GM18526 (cell line): ENCODE results near the gene BRINP2.

Source experiments
- POLR2A ChIP-seq: IDR thresholded peaks from 3 replicates; pipeline ENCODE4 v1.6.1; 2011; ENCODE audit not compliant: insufficient read length; ENCODE audit errors: extremely low read depth

BRINP2 gene

DNA sequence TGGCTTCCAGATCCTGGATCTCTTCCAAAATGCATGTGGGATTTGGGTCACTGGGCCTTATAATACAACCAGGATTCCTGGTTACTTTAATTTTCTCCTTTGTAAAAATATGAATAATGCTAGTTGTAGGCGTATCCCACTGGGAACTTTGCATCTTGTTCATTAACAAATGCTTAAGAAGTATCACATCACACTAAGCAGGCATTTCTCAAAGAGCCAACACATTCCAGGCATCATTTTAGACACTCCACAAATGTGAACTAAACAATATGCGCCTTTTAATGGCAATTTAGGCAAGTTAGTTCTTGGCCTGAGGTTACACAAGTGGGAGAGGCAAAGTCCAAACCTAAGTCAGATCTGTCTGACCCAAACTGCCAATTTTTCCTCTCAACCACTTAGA, 15.9 kb downstream of the BRINP2 start:
- no peak for TF ChIP-seq POLR2A

DNA sequence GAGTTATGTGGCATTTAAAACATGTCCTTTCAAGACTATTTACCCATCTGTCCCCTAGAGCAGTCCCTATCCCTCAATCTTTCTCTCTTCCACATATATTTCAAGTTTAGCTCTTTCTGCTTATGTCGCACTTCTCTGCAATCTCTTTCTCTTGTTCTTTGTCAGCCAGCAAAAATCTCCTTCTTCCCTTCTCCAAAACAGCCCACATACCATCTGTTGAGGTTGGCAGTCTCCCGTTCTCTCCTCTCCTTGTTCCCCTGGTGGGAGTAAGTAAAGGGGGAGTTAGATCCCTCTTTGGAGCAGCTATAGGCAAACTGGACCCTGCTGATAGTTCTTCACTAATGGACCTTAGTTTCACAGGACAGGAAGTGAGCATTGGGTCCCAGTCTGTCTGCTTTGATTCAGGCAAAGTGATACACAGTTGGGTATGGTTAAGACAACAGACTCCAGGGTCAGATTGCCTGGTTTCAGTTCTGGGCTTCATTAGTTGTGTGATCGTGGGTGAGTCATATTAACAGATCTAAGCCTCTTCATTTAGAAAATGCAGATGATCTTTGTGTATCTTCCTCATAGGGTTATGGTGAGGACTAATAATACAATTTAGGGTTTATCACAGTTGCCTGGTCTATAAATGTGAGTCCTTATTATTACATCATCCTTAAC, 19.7 kb downstream of the BRINP2 start:
- TF ChIP-seq POLR2A = no peak

DNA sequence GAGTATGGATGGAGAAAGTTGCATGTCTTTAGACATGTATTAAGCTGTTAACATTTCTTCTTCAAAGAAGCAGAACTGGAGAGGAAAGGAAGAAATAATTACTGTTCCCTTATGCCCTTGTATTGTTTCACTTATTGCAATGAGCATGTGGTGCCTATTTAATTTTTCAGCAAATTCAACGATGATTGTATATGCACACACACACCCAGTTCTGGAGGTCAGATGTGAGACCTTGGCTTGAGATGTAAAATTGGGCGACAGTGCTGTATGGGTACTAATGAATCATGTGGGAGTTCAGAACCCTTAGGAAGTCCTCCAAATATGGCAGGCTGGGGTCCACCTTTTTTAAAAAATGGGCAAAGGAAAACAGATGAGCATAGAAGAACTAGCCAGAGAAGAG, 27.5 kb downstream of the BRINP2 start:
- TF ChIP-seq POLR2A = no peak

DNA sequence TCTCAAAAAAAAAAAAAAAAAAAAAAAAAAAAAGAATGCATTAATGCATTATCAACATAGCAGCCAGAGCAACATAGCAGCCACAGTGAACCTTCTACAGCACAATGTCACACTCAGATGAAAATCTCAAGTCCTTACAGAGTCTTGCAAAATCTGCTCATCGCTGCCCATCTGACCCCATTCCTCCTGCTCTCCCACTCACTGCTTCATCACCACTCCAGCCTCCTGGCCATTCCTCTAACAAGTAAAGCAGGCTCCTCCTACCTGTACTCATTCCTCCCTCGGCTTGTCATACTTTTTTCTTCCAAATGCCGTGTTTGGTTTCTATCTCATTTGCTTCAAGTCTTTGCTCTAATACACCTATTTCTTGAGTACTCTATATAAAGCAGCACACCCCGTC, 29.5 kb downstream of the BRINP2 start:
- TF ChIP-seq POLR2A = no peak

DNA sequence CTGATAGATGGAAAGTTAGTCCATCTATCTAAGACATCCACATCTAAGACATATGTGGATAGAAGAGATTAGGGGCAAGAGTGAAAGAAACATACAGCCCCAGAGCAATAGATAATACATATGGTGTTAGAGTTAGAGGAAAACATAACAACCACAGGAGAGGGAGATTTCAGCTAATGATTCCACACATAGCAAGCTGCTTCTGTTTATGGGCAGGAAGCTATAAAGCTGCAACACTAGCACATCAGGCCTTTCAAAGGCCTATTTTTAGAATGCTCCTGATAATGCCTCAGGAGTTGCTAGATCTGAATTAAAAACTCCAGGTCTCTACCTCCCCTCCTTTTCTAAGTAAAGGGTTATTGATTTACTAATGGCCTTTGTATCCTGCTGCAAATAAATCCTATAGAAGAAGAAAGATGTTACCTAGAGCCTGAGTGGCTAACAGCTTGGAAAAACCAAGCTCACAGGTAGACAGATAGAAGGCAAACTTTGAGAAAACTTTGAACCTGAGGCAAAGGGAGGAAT, 36.1 kb downstream of the BRINP2 start:
- TF ChIP-seq POLR2A = no peak

DNA sequence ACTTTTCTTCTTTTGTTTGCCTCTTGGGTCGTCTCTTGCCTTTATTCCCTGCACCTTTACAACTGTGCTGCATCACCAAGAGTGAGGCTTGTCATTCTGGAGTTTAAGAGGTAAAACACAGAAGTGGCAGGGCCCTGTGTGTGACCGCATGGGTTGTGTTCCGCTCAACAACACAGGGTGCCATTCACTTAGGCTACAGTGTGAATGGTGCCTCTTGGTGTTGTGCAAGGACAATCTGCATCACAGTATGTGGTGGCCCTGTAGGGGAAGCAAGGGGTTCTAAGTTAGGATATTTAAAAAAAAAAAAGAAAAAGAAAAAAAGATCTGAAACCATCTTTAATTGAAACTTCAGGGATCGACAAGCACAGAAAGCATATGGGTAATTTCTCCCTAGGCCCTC, 38.2 kb downstream of the BRINP2 start:
- no peak for TF ChIP-seq POLR2A

DNA sequence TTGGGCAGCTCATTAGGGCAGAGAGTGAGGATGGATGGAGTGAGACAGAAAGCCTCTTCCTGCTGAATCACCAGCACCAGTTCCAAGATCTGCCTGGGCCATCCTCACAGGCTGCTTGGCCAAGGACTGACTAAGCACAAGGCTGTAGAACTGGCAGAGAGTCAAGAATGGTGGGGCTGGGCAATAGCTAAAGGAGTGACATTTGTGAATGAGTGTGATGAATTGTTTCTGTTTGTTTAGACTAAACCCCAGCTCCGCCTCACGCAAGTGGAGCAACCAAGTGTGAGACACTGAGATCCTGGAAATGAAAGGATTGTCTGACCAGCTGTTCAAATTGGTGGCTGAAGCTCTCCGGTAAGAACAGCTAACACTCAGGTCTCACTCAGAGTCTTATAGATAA, 38.6 kb downstream of the BRINP2 start:
- TF ChIP-seq POLR2A = no peak

DNA sequence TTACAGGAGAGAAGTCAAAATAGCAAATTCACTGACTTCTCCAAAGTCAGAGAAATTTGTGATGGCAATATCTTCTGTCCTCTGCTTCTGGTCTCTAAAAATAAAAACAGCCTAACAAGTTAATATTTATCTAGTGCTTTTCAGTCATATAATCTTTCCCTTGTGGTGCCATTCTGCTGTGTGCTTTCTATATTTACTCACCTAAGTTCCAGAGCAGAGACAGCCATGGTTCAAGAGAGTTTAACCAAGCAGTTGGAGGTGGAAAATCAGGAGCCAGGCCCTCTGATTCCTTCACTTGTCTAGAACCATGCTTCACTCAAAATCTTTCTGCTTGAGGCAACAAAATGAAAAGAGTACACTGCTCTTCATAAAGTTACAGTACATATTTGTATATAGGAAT, 39.3 kb downstream of the BRINP2 start:
- no peak for TF ChIP-seq POLR2A

DNA sequence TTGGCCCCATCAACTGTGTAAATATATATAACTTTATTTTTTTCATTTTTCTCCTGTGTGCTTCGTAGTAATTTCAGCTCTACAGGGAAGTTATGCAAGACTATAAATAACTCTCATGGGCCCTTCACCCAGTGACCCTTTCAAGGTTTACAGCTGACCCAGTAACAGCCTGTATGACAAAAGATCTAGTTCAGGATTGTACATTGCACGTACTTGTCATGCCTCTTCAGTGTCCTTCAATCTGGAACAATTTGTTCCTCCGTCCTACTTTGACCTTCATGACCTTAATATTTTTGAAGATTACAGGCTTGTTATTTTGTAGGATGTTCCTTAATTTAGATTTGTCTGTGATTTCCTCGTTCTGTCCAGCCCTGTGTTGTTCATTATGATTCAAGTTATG, 40.5 kb downstream of the BRINP2 start:
- TF ChIP-seq POLR2A = no peak

DNA sequence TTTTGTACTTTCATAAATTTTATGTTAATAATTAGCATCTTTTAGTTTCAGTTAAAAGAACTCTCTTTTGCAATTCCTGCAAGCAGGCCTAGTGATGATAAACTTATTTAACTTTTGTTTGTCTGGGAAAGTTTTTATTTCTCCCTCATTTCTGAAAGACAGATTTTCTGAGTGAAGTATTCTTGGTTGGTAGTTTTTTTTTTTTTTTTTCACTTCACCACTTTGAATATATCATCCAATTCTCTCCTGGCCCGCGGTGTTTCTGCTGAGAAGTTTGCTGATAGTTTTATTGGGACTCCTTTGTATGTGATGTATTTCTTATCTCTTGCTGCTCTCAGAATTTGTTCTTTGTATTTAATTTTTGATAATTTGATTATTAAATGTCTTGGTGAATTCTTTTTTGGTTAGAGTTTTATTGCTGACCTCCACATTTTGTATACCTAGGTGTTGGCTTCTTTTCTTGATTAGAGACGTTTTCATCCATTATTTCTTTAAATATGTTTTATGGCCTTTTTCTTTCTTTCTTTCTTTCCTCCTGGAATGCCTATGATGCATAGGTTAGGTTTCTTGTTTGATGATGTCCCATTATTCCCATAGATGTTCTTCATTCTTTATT, 45.9 kb downstream of the BRINP2 start:
- no peak for TF ChIP-seq POLR2A

DNA sequence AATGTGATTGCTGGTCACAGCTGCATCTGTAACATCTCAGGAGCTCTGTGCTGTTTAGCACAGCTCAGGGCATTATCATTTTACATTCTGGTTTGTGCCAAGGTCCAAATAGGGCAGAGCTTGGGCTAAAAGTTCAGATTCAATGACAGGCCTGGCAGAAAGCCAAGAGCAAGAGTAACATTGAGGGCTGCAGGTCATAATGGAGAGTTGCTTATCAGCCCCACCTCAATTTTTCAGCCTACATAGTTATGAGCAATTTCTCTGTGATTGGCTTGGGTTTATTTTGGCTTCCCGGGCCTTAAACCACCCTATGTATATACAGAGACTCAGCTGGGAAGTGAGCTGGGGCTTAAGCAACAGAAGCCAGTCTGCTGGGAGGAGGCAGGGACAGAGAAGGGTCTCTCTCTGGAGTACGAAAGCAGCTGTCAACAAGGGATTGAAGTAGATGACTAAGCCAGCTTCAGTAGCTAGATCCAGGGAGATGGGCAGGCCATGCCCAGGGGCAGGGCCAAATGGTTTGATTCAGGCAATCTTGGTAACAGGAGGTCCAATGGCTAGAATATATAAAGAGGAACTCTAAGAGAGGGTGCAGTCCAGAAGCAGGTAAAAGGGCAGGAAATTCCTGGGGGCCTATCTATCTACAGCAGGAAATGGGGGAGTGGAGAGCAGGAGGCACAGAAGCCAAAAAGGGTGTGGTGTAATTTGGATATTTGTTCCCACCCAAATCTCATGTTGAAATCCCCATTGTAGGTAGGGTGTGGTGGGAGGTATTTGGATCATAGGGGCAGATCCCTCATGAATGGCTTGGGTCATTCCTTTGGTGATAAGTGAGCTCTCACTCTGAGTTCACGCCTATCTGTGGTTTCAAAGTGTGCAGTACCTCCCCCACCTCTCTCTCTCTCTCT, 49.0 kb downstream of the BRINP2 start:
- no peak for TF ChIP-seq POLR2A

DNA sequence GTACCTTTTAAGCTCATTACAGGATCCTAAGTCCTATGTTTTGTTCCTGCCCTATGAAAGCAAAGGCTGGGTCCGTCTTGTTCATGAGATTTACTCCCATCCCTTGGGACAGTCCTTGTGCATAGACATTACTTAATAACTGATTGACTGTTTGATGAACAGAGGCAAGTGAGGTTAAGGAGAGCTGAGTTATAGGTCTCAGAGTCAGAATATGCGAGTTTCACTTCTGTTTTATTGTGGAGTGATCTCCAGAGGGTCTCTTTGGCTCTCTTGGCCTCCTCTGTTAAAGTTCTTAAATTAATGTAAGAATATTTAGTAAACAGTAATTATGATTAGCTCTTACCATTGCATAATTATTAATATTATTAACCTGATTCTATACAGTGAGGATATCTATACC, 52.6 kb downstream of the BRINP2 start:
- TF ChIP-seq POLR2A = no peak

DNA sequence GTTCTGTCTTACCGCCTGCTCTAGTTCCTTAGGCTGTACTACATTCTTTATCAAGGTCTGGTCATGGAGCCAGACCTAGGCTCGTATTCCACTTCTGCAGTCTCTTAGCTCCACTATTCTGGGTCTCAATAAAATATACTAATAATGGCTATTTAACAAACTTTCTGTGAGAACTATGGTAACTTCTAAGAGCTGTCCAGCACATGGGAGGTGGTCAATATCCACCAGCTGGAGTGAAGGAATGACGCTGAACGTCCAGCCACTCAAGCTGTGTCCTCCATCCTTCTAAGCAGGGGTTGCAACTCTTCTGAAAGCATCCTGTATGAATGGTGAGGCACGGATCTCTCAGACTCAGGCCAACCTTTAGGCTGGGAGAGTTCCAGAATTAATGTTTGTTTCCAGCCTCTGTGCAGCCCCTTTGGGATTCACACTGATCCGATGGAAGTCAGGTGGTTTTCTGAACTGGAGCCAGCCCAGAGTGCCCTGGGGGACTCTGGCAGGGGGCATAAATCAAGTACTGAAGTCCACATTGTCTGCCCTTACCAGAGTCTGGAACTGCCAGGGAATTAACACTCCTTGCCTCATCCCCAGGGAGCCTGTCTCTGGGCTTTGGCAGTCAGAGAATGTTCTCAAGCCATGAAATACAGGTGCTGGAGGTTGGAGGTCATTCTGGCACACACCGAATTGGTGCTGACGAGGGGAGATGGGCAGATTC, 57.4 kb downstream of the BRINP2 start:
- TF ChIP-seq POLR2A = no peak

DNA sequence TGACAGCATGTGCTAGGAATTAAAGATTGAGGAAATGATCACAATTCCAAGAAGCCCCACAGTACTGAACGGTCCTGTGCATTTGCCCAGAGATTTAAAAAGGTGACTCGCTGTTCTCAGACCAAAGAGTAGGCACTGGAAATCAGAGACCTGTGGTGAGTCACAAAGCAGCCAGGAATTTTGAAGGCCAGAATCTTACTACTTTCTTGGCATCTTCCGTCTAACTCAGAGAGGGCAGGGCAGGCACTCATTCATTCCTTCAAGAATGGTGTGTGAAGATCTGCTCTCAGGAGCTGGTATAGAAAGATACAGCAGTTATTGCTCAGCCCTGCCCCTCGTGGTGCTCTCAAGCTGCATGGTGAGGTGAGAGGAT, 57.9 kb downstream of the BRINP2 start:
- TF ChIP-seq POLR2A = no peak

DNA sequence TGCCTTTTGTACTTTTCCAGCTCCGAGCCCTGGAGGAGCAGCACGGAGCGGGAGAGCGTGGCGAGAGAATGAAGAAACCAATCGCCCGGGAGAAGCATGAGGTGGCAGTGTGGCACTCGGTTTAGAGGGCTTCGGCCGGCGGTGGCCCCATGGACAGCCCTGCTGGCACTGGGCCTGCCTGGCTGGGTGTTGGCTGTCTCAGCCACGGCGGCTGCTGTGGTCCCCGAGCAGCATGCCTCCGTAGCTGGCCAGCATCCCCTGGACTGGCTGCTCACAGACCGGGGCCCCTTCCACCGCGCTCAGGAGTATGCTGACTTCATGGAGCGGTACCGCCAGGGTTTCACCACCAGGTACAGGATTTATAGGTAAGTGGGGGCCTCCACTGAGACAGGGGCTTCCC, 59.0 kb downstream of the BRINP2 start:
- no peak for TF ChIP-seq POLR2A
